Skin epidermis (tissue), 12 donors: ENCODE data around the gene RTTN.

Experiments used
- H3K27ac ChIP-seq, 21 experiments: fragments of 200-600 bp; sonication (generic) in 11 of 21; one replicate each; pipeline ENCODE4 v1.5.0; 2020; ENCODE audit warnings: mild to moderate bottlenecking in 3 of 21, inconsistent platforms in 2 of 21, moderate library complexity in 2 of 21
- H3K4me3 ChIP-seq, 7 experiments: fragments of 200-600 bp; sonication (generic) in 2 of 7; one replicate each; pipeline ENCODE4 v1.5.0; 2020; ENCODE audit warnings: inconsistent platforms in 2 of 7, mild to moderate bottlenecking in 2 of 7, moderate library complexity in 1 of 7

RTTN gene

DNA sequence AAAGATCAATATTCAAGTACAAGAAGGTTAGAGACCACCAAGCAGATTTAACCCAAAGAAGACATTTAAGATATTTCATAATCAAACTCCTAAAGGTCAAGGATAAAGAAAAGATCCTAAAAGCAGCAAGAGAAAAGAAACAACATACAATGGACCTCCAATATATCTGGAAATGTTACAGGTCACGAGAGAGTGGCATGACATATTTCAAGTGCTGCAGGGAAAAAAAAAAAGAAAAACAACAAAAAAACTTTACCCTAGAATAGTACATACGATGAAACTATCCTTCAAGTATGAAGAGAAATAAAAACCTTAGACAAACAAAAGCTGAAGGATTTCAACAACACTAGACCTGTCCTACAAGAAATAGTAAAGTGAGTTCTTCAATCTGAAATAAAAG, 166.3 kb downstream of the RTTN start:
- Histone ChIP-seq H3K27ac (no peak overlapping the region), H3K4me3 (no peak overlapping the region)

DNA sequence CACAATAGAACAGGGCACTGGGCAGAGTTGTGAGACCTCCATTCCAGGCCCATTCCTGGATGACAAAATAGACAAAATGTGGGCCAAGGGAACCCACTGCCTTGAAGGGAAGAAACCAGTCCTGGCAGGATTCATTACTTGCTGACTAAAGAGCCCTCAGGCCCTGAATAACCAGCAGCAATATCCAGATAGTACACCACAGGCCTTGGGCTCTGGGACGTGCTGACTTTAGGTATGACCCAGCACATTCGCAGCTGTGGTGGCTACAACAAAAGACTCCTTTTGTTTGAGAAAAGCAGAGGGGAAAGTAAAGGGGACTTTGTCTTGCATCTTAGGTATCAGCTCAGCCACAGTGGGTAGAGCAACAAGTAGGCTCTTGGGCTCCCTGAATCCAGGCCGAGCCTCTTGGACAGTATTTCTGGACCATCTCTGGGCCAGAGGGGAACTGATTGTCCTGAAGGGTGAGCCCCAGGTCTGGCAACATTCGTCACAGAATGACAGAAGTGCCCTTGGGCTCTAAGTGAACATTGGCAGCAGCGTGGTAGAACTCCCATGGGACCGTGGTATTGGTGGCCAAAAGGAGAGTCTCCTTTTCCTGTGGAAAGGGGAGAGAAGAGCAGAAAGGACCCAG, 167.9 kb downstream of the RTTN start:
- Histone ChIP-seq H3K4me3 (no peak overlapping the region), H3K27ac (no peak overlapping the region)

DNA sequence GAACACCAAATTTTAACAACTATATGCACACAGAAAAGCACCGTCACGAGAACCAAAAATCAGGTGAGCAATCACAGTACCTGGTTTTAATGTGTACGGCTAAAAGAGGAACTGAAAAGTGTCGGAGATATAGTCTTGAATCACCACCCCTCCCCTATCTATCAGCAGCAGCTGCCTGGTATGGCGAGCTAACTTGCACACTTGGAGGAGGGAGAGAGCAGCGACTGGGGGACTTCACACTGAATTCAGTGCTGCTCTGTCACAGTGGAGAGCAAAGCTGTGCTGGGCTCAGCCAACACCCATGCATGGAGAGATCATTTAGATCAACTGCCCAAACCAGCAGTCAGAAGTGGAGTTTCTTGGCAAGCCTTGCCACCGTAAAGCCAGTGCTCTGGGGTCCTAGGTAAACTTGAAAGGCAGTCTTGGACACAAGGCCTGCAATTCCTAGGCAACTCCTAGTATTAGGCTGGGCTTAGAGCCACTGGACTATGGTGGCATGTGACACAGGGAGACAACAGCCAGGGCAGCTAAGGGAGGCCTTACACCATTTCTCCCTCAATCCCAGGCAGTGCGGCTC, 168.6 kb downstream of the RTTN start:
- no peak overlapping the region for H3K4me3 ChIP-seq
- H3K27ac ChIP-seq: no peak overlapping the region

DNA sequence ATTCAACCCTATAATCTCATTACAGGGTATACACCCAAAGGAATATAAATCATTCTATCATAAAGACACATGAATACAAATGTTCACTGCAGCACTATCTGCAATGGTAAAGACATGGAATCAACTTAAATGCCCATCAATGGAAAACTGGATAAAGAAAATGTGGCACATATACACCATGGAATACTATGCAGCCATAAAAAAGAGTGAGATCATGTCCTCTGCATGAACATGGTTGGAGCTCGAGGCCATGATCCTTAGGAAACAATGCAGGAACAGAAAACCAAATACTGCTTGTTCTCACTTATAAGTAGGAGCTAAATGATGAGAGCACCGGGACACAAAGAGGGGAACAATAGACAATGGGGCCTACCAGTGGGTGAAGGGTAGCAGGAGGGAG, 169.3 kb downstream of the RTTN start:
- Histone ChIP-seq H3K4me3 (no peak overlapping the region), H3K27ac (no peak overlapping the region)

DNA sequence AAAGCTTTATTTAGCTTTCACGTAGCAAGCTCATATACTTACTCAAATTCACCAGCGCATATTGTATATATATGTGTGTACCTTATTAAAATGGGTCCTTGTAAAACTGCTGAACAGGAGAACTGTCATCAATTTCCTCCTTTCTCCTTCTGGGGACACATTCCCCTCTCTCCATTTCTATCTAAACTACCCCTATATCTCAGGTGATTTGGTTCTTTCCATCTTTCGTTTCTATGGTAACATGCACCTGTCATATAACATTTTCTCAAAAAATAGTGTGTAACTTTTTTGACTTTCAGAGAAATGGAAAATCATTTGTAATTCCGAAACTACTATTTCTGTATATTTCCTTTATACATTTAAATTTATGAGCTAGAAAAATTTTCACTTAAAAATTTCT, 174.3 kb downstream of the RTTN start:
- Histone ChIP-seq H3K4me3 (no peak overlapping the region), H3K27ac (no peak overlapping the region)

DNA sequence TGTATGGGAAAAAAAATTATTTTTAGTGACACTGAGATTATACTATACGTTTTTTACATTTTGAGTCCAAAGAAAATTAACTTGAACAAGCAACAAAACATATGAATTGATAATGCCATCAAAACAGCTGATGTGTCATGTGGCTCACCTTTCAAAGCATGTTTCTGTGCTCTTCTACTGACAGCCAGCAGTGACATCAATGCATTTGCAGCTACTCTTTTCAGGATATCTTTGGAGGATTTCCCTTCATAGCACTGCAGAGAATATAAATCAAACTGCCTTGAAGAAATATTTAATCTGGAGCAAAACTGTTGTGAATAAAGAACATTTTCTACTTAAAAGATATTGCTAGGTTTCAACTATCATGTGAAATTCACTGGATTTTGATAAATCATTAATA, 174.8 kb downstream of the RTTN start:
- no peak overlapping the region for H3K4me3 ChIP-seq
- H3K27ac ChIP-seq: no peak overlapping the region

DNA sequence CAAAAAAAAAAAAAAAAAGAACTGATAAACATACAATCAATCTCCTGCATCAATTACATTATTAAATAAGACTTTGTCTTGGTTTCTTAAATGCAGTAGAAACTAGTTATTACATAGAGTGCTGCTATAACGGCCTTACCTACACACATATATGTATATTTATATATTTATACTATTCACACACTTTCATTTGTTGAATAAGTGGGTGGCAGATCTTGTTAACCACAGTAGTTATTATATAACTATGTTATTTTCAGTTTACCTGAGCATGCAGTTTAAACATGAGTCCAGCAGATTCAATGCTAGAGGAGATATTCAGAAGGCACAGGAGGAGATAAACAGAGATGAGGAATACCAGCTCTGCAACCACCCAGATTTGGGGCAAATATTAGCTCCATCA, 176.3 kb downstream of the RTTN start:
- Histone ChIP-seq H3K27ac (no peak overlapping the region), H3K4me3 (no peak overlapping the region)

DNA sequence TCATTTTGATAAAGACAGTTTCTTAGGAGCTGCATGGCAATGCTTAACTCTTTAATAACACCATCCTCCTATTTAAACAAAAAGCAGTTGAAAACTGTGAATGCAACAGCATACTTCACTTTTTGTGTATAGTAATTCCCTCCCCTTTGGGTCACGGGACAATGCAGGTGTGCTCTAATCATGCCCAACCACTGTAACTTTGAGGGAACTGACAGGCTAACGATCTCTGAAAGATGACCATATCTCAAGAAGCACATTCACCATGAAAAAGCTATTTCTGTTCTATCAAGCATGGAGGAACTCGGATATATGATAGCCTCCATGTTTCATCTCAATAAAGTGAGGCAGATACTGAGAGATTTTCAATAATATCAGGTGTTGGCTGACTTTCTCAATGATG, 176.8 kb downstream of the RTTN start:
- H3K4me3 ChIP-seq: no peak overlapping the region

DNA sequence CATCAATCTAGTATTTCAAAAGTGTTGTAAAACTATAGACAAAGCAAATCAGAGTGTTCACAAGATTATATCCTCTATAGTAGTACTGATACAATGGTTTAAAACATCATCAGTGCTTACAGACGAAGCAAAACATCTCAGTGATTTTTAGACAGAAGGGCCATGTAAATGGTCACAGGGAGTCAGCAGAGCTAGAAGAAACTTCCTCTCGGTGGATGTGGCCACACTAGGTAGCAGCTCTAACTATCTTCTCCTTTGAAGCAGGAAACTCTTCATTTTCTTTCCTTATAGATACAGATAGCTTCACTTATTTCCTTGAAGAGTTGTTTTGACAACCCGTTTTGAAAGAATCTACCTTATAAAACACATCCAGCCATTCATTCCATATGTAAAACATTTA, 177.4 kb downstream of the RTTN start:
- Histone ChIP-seq H3K27ac (no peak overlapping the region), H3K4me3 (no peak overlapping the region)

More for the DNA sequence above, 176.8 kb downstream of the RTTN start:
- H3K27ac ChIP-seq: no peak overlapping the region

DNA sequence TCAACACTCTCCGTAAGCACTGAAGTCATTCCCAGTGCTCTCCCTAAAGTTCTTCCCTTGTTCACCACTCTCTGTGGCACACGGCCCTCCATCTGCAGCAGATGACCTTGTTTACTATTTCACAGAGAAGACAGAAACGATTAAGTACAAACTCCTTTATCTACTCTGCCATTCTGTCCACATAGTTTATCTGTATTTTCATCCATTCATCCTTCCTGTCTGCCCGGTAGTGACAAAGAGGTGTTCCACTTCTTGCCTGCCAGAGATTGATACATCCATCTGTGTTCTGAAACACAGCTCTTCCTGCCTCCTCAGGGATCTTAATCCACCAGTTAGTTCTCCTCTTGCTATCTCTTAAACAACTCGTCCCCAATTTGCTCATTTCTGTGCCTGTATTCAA, 179.9 kb downstream of the RTTN start:
- Histone ChIP-seq H3K4me3 (no peak overlapping the region), H3K27ac (no peak overlapping the region)

DNA sequence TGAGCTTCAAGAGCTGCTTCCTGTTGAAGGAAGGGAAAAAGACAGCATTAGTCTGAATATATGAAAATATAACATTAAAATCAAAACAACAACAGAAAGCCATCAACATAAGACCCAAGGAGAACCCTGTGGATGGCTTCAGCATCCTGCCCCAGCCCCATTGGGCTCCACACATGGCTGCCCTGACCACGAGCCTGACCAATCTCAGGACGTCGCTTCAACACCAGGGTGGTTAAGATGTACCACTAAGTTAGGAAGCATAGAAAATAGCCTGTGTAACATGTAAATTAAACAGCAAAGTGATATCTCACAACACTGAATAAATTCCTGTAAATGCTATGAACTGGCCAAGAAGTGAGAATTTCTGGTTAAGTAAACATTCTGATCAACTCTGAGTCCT, 180.7 kb downstream of the RTTN start:
- Histone ChIP-seq H3K4me3 (no peak overlapping the region), H3K27ac (no peak overlapping the region)

DNA sequence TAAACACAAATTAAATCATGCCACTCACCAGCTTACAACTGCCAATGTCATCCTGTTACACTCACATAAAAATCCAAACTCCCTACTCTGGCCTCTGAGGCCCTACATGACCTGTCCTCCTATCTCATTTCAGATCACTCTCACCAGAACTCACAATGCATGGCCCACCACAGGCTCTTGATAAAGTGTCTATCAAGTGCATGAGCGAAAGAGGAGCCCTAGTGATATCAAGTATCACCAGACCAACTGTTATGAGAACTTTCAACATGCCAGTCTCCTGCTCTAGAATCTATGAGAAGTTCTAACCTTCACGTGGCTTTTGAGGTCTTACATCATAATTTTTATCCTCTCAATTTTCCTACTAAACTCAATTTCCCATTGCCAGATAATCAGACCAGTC, 181.4 kb downstream of the RTTN start:
- H3K27ac ChIP-seq: no peak overlapping the region
- no peak overlapping the region for H3K4me3 ChIP-seq

DNA sequence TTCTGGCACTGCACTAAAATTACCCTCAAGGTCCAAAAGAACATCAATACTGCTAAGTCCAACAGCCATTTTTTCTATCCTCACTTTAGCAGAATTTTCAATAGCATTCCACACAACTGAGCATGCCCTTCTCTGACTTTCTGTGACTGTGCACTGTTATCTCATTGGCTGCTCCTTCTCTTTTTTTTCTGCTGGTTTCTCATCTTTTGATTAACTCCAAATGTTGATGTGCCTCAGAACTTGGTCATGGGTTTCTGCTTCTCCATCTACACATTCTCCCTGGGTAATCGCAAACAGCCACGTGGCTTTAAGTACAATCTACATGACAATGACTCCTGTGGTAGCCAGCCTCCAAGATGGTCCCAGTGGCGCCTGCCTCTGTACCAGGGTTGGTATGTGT, 182.9 kb downstream of the RTTN start:
- Histone ChIP-seq H3K27ac (no peak overlapping the region), H3K4me3 (no peak overlapping the region)

DNA sequence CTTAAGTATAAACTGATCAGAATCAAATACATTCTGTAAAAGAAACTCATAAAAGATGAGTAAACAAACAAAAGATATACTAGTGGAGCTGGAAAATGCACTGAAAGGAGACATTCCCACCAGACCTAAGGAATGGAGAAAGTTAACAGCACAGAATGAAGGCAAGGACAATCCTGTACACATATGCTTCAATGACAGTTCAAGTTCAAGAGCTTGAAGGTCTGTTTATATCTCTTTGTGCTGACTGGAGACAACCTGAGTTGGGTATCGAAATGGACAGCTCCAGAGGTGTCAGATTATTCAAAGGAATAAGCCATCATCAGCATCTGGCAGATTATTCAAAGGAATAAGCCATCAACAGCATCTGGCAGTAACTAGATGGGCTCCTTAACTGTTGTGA, 184.0 kb downstream of the RTTN start:
- Histone ChIP-seq H3K27ac (no peak overlapping the region), H3K4me3 (no peak overlapping the region)

DNA sequence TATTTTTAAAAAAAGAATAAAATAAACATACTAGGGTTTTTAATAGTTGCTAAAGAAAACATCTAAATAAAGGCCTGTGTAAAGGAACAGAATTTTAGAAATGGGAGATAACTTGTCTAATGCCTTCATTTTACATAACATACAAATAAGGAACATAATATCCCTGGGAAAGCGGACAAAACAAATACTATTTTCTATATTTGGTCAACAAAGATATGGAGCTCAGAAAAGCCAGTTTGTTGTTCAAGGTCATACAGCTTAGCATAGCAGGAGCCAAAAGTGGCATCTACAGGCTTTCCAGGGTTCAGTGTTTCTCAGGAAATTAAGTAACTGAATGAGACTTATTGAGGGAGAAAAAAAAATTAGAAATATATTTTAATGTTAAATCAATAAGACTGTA, 184.4 kb downstream of the RTTN start:
- Histone ChIP-seq H3K27ac (no peak overlapping the region), H3K4me3 (no peak overlapping the region)

DNA sequence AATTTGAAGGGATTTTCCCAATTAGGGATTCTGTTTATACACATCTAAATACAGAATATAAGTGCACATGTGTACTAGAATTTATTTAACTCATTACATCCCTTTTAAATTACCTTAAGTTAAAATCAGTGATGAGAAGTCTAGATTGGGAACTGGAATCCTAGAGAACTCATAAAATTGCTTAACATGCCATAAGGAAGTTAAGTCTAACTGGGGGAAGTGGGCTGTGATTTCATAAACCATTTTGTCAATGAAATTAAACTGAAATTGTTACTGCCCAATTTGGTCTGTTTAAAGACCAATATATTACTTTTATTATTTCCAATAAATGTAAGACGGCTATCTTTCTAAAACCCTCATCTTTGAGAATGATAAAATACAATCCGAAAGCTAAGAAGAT, 185.5 kb downstream of the RTTN start:
- Histone ChIP-seq H3K4me3 (no peak overlapping the region), H3K27ac (no peak overlapping the region)

DNA sequence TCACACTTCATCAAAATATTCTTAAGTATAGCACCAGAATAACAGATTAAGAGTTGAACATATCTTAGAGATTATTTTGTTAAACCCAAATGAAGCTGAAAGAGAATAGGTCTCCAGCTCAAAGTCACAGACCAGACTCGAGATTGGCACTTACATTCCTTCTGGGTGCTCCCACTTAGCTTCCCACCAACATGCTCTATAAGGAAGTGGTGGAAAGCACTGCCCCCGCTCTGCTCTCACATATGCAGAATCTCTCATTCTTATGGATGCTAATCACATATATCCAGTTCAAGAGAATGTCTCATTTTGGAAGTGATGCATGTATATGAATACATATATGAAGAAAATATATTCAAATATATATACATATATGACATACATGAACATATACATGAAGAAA, 186.4 kb downstream of the RTTN start:
- Histone ChIP-seq H3K27ac (no peak overlapping the region), H3K4me3 (no peak overlapping the region)

DNA sequence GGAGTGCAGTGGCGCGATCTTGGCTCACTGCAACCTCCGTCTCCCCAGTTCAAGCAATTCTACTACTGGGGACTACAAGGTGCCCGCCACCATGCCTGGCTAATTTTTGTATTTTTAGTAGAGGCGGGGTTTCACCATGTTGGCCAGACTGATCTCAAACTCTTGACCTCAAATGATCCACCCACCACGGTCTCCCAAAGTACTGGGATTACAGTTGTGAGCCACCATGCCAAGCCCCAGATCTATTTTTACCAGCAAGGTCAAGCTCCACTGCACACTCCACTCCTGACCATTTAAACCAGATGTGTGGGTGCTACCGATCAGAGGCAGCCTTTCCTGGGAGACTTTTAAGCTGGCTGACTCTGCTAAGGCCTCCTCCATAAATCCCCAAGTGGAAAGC, 190.4 kb downstream of the RTTN start:
- H3K4me3 ChIP-seq: no peak overlapping the region
- H3K27ac ChIP-seq: no peak overlapping the region

DNA sequence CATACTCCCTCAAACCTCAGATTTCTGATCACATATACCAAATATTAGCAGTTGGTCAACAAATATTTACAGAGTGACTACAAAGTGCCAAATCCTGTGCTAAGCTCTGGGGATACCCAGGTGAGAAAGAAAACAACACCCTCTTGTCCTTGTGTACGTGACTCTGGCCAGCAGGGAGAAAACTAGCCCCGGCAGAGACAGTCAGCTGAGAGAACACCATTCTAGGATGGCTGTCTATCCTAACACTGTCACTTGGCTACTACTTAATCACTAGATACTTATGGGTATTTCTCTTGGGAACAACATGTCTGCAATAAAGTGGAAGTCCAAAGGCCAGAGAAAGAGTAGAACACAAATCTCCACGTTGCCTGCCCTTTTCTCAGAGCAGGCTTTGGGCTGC, 199.9 kb downstream of the RTTN start:
- no peak overlapping the region for H3K27ac ChIP-seq

DNA sequence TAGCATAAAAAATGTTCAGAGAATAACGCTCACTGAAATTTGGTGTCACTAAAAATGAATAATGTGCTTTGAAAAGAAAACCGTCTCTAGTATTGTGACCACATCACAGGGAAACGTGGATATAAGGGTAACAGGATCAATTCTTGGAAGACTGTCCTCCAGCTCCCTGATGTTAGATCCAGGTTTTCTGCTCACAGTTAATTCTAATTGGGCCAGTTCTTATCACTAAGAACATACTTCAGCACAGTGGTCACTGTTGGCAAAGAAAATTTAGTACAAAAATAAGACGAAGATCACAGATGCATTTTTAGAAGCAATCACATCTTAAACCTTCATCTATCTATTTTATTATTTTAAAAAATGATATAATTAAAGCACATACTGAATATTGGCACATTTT, 200.8 kb downstream of the RTTN start:
- Histone ChIP-seq H3K27ac (no peak overlapping the region), H3K4me3 (no peak overlapping the region)

More for the DNA sequence above, 199.9 kb downstream of the RTTN start:
- no peak overlapping the region for H3K4me3 ChIP-seq

DNA sequence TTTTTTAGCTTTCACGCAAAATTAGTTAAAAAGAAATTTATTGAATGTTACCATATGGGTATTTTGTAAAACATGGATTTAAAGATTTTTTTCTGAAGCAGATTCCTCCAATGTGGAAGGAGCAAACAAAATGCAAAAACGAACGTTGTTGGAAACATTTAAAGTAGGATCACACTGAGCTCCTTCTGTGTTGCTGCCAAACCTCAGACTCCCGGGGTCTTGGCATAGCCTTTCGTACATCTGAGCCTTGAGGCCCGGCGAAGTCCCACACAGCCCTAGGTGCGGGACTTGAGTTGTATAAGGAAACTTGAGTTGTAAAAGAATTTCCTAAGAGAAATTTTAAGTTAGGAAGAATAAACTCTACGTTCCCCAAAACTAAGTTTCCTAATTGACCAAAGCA, 205.8 kb downstream of the RTTN start:
- H3K4me3 ChIP-seq: no peak overlapping the region
- no peak overlapping the region for H3K27ac ChIP-seq

DNA sequence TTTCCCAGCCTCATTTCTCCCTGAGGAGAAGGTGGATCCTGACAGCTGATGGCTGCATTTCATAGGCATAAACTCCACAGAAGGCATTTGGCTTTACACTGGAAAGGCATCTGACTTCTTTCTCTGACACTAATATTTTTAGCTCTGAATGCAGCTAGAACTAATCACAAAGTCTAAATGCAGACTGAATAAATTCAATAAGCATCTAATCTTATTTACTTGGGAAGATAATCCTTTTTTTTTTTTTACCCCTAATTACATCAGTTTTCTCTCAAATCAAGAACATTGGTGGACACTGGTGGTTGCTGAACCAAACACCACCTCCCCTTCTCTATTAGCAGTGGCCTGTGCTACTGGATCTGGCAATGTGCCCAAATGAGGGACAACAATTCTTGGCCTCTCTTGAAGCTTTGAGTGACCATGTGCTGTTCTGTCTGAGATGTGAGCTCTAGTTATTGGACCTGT, 206.9 kb downstream of the RTTN start:
- no peak overlapping the region for H3K27ac ChIP-seq

More for the DNA sequence above, 206.9 kb downstream of the RTTN start:
- no peak overlapping the region for H3K4me3 ChIP-seq
